Gastroesophageal sphincter (tissue), 4 donors: ENCODE results near the gene AFG3L2. TPM values are rescaled to one million over a fixed set of nuclear protein-coding genes. Genes with fewer than 3 reads are reported as not detected.

Experiments used
- ATAC-seq: fragments of 150-250 bp; one replicate; pipeline ENCODE4 v1.9.1; 2016; ENCODE audit warnings: mild to moderate bottlenecking, moderate library complexity
- H3K27ac ChIP-seq, 4 donors: fragments of 200-600 bp; sonication (generic) in 3 of 4; 1 replicate in 3 of 4; 2 replicates in 1 of 4; pipeline ENCODE4 v1.5.1; 2016 to 2019
- H3K27me3 ChIP-seq: fragments of 200-600 bp; sonication (generic); one replicate; pipeline ENCODE4 v1.5.1; 2019
- H3K36me3 ChIP-seq, 2 donors: fragments of 200-600 bp; sonication (generic); one replicate each; pipeline ENCODE4 v1.5.1; 2019; ENCODE audit warnings: control low read depth in 1 of 2
- H3K4me1 ChIP-seq, 3 donors: fragments of 200-600 bp; sonication (generic); 1 replicate in 2 of 3; 2 replicates in 1 of 3; pipeline ENCODE4 v1.5.1; 2016 to 2019; ENCODE audit warnings: control low read depth in 2 of 3
- H3K4me3 ChIP-seq, 2 donors: fragments of 200-600 bp; sonication (generic); one replicate each; pipeline ENCODE4 v1.5.1; 2019; ENCODE audit warnings: mild to moderate bottlenecking in 1 of 2, moderate library complexity in 1 of 2
- H3K9me3 ChIP-seq, 3 donors: fragments of 200-600 bp; sonication (generic); one replicate each; pipeline ENCODE4 v1.5.1; 2017 to 2019; ENCODE audit warnings: control low read depth in 2 of 3
- CTCF ChIP-seq, 4 experiments: fragments of 200-600 bp in 2 of 4; fragments of 450-650 bp in 2 of 4; sonication (generic) in 1 of 4; IDR thresholded peaks; one replicate each; pipeline ENCODE4 v1.5.1; 2017 to 2019; ENCODE audit warnings: antibody characterized with exemption in 4 of 4, mild to moderate bottlenecking in 2 of 4, moderate library complexity in 2 of 4
- EP300 ChIP-seq: sonication (generic); formaldehyde crosslinking; IDR thresholded peaks from one replicate; pipeline ENCODE4 v1.6.1; 2017; ENCODE audit warnings: antibody characterized with exemption, mild to moderate bottlenecking
- POLR2A ChIP-seq, 2 donors: fragments of 450-650 bp; IDR thresholded peaks; one replicate each; pipeline ENCODE4 v1.6.1; 2017; ENCODE audit warnings: antibody characterized with exemption in 2 of 2, mild to moderate bottlenecking in 2 of 2, moderate library complexity in 1 of 2
- POLR2AphosphoS5 ChIP-seq: sonication (generic); formaldehyde crosslinking; IDR thresholded peaks from one replicate; pipeline ENCODE4 v1.6.1; 2017; ENCODE audit warnings: antibody characterized with exemption
- WGBS, 2 donors: methylation state at CpG; one replicate each; pipeline ENCODE4 v1.1.5; 2018; ENCODE audit warnings: low coverage in 1 of 2; 5-methylcytosine and 5-hydroxymethylcytosine counted together
- total RNA-seq, 4 donors: library from RNA; depleted of rRNA; stranded (reverse); fragments of >200 nt; gene quantifications; one replicate each; pipeline ENCODE4 v1.1.0, GENCODE V29; 2016

AFG3L2 gene
- total RNA-seq, 4 donors from 2014 or later, result 38.4 to 52.9 (median 40.8) TPM

DNA sequence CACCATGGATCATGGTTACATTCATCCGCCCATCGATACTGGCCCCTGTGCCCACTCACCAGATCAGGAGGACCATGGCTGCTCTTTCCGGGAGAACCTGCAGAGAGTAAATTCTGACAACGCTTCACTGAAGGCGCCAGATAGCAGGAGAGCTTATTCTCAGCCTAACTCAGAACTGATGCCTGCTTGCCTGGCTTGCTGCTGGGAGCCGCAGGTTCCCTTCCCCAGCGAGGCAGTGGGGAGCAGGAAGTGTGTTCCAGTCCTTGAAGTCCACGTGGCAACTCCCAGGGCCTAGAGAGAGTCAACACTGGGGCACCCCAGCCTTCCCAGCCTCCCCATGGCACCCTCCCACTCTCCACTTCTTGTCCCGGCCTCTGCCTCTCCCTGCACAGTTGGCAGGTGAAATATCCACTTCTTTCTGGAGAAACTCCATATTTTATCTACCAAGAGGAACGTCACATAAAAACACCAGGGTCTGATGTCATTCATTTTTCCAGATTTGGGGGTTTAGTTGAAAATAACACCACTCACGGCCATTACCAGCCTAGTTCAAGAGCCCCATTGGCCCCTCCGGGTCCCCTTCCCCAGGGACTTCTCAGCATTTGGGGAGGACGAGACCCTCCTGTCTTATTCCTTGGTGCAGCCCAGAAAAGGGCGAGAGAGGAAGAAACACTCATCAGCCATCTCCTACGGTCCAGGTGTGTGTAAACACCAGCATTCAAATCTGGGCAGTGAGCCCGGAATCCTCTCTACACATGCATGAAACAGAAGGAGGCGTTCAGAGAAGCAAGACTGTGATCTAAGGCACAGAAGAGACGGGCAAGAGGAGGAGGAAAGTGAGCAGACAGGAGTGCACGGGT, 72.4 kb downstream of the AFG3L2 start:
- Histone ChIP-seq H3K9me3 (no peaks in the 10 kb centered on the region), H3K4me1 (peaks cover 0 to 44% (median 3%) of the 10 kb centered on the region in 3 donors), H3K27ac (peak overlapping the region in 3 of 4 donors; percentile 48 to 57 (median 54)), H3K36me3 (no peaks in the 10 kb centered on the region), H3K4me3 (no peak overlapping the region), H3K27me3 (no peaks in the 10 kb centered on the region)
- TF ChIP-seq CTCF (IDR thresholded peaks at IDR 0.05), result no peak
- TF ChIP-seq POLR2A (IDR thresholded peaks at IDR 0.05), result no peak
- TF ChIP-seq POLR2AphosphoS5, result no peak
- WGBS, 2 donors, result 50 to 64% methylated on average over 6 to 10 of the region's 19 CpGs
- no peak for ATAC-seq

DNA sequence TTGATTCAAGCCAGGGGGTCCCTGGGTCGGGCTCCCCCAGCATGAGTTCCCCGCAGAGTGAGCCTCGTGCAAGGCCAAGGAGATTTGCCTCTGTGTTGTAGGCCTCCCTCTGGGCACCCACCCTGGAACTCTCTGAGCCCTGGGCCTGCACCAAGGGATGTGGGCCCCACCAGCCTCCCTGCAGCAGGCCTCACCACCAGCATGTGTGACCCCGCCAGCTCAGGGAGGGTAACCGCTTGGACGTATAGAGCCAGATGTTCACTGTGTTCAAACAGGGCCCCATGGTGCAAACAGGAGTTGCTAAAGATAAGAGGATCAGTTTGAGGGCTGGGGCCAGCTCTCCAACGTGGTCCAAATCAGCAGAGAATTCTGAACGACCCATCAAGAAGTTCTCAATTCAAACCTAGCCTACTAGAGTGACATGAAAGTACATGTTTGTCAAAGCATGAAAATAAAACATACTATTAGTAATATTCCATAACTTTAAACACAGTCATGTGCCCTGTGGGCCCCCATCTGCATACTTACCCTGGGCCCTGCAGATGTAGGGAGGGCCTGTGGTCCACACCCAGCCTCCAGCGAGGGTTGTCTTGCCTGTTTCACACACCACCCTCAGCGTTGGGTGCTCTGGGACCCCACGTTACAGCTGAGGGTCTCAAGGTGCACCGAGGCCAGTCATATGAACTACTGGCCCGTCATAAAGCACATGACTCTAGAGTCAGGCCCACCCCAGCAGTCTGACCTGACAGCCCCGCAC, 74.5 kb downstream of the AFG3L2 start:
- Histone ChIP-seq H3K36me3 (no peaks in the 10 kb centered on the region), H3K9me3 (peaks cover 0 to 4% (median 0%) of the 10 kb centered on the region in 3 donors), H3K4me1 (peaks cover 0 to 33% (median 3%) of the 10 kb centered on the region in 3 donors), H3K27me3 (no peaks in the 10 kb centered on the region), H3K27ac (no peak overlapping the region), H3K4me3 (no peak overlapping the region)
- no peak for TF ChIP-seq EP300
- TF ChIP-seq CTCF (IDR thresholded peaks at IDR 0.05), result no peak
- TF ChIP-seq POLR2A (IDR thresholded peaks at IDR 0.05), result no peak
- no peak for ATAC-seq
- 84 to 87% methylated on average over 7 of the region's 14 CpGs for WGBS, 2 donors

DNA sequence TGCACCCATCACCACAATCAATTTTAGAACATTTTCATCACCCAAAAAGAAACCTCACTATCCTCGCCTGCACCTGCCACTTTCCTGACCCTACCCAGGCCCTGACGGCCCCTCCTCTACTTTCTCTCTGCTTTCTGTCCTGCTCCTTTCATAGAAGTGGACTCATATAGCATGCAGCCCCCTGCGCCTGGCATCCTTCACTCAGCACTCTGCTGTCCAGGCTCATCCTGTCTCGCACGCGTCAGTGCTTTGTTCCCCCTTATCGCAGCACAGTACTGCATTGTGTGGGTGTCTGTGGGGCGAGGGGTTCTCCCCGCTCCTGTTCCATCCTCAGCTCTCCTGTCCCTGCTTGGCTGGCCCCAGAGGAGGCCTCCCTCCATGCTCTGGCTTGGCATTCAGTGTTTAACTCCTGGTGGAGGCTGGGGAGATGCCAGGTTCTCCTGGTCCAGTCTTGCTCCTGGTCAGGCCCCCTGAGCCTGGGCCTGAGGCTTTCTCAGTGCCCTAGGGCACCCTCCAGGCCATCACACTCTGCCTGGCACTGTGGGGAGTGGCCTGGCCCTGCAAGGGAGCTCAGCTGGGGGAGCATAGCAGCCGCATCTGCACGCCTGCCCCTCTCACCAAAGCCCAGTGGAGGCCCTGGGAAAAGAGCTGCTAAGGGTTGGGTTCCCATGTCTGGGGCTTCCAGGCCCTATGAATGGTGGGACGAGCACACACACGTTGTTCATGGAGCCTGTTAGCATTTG, 75.6 kb downstream of the AFG3L2 start:
- Histone ChIP-seq H3K27me3 (no peaks in the 10 kb centered on the region), H3K4me3 (no peak overlapping the region), H3K27ac (no peak overlapping the region), H3K4me1 (peaks cover 0 to 22% (median 3%) of the 10 kb centered on the region in 3 donors), H3K9me3 (peaks cover 0 to 4% (median 0%) of the 10 kb centered on the region in 3 donors), H3K36me3 (no peaks in the 10 kb centered on the region)
- WGBS, 2 donors, result 76 to 92% methylated on average over 10 to 11 of the region's 13 CpGs
- ATAC-seq, result no peak
- TF ChIP-seq POLR2A (IDR thresholded peaks at IDR 0.05), result no peak

DNA sequence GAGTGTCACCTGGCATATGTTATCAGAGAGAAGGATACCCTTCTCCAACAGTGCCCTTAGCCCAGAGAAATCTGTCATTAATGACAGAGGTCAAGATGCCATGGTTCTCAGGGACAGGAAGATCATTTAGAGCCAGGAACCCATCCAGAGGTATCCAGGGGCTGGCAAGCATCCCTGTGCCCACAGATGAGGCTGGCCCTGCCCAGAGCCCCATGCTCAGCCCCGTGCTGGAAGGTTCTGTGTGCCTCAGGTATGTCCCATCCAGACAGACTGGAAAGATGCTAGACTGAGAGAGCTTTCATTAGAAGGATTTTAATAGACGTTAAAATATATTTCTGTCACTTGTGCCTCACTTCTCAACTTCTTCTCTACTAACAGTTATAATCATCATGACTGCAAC, 77.2 kb downstream of the AFG3L2 start:
- TF ChIP-seq POLR2AphosphoS5, result no peak
- TF ChIP-seq CTCF (IDR thresholded peaks at IDR 0.05), result no peak
- no peak for TF ChIP-seq POLR2A (IDR thresholded peaks at IDR 0.05)
- no peak for TF ChIP-seq EP300
- Histone ChIP-seq H3K4me3 (no peak overlapping the region), H3K4me1 (peaks cover 0 to 6% (median 0%) of the 10 kb centered on the region in 3 donors), H3K27ac (no peak overlapping the region), H3K36me3 (no peaks in the 10 kb centered on the region), H3K27me3 (no peaks in the 10 kb centered on the region), H3K9me3 (peaks cover 0 to 4% (median 0%) of the 10 kb centered on the region in 3 donors)
- ATAC-seq, result no peak
- 82 to 100% methylated on average over 1 to 2 of the region's 2 CpGs for WGBS, 2 donors

DNA sequence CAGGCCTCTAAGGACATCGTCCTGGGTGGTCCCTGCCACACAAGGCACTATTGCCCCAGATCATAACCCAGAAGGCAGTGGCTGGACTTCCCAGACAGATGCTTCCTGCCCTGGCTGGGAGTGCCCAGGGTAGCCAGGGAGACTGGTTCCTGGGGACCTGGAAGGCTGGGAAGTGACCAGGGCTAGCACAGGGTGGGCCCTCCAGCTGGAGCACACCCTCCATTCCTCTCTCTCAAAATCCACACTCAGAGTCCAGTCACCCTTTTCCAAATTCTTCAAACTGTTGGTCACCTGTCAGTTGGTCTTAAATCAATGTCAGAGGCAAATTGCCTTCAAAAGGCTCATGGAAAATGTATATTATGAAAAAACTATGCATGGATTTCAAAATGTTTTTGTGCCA, 80.6 kb downstream of the AFG3L2 start:
- WGBS, 2 donors, result no CpG with 5 or more reads among the region's 1 CpG
- TF ChIP-seq POLR2A (IDR thresholded peaks at IDR 0.05), result no peak
- TF ChIP-seq CTCF (IDR thresholded peaks at IDR 0.05), result no peak
- TF ChIP-seq EP300, result no peak
- TF ChIP-seq POLR2AphosphoS5, result no peak
- H3K36me3 ChIP-seq, result no peaks in the 10 kb centered on the region
- no peaks in the 10 kb centered on the region for H3K27me3 ChIP-seq
- peaks cover 0 to 4% (median 0%) of the 10 kb centered on the region in 3 donors for H3K9me3 ChIP-seq
- no peaks in the 10 kb centered on the region for H3K4me1 ChIP-seq
- ATAC-seq, result peak; percentile 53
- H3K27ac ChIP-seq, result no peak overlapping the region
- H3K4me3 ChIP-seq, result no peak overlapping the region
